Activated T-cell treated with anti-CD3 and anti-CD28 coated beads, Interleukin-2, amount 50 U/mL, for 1 hour (primary cell): ENCODE measurements around the gene CEP290.

Experiments used
- DNase-seq: peaks from one replicate; pipeline ENCODE4 v3.0.0-alpha.2; 2020

CEP290 gene

GRCh38 chr12:88141774-88142609, at the start of gene CEP290, which contains the start of gene TMTC3:
TSS of gene CEP290 (minus strand) at chr12:88142088. CDS start at chr12:88141307, 781 bp downstream.
TSS of gene TMTC3 (plus strand) at chr12:88142307. CDS start at chr12:88148316, 6,009 bp downstream.
- peak; percentile 87 for DNase-seq

DNA sequence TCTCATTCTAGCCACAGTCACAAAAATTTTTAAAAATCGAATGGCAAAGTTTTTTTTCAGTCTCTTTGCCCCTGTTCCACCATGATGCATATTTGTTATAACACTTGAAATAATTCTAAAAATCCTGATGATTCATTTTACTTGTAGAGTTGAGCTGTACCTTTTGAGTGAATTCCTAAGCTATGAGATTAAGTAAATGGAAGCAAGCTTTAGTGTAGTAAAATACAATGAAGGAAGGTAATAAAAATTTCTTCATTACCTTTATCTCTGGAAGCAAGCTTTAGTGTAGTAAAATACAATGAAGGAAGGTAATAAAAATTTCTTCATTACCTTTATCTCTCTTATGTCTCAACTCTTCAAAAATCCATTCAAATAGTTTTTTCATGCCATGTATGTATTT, 46.3 kb upstream of the CEP290 start:
- no peak for DNase-seq

- DNase-seq, result no peak
Measured at GRCh38 chr12:88187571-88187970, 45.7 kb upstream of the CEP290 start.

- DNase-seq, result no peak
Measured at GRCh38 chr12:88185988-88186387, 44.1 kb upstream of the CEP290 start.

DNA sequence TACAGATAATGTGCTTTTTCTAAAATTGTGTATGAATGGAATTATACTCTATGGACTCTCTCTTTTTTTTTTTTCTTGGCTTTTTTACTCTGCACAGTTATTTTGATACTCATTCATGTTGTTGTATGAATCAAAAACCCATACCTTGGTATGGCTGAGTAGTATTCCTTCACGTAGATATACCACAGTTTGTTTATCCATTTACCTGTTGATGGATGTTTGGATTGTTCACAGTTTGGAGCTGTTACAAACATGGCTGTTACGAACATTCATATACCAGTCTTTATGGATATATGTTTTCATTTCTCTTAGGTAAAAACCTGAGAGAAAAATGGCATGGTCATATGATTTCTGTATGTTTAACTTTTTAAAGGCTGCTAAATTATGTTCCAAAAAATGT, 43.4 kb upstream of the CEP290 start:
- DNase-seq, result no peak

DNA sequence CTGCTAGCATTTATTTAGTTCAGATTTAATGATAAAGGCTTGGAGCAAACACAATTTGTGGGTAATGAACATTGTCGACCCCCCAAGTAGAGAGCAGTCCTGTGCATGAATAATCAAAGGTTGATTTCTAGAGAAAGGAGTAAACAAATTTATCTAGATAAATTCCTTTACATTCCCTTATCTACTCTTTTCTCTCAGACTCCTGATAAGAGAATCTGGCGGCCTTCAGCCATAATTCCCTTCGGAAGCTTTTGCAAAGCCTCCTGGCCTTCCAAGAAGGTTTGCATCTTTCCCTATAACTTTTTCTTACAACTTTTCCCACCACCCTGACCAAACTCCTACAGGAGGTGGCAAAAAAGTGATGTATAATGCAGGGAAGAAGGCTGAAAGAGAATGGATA, 42.3 kb upstream of the CEP290 start:
- no peak for DNase-seq

- no peak for DNase-seq
Measured at GRCh38 chr12:88182416-88182815, 40.5 kb upstream of the CEP290 start.

DNA sequence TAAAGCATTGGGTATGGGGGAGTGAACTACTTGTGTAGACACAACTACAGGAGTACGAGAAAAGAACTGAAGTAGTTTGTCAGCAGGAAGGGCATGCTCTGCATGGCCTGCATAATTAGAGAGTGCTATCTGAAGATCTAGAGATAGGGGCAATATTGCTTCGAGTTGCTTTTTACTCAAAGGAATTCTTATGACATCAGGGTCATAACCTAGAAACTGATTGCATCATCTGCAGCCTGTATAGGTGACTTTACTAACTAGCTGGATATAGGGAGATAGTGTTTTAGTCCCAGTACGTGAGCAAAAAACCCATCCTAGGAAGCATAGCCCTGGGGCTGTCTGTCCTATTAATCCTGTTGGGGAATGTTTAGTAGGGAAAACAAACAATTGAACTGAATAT, 40.0 kb upstream of the CEP290 start:
- DNase-seq, result no peak

- no peak for DNase-seq
Measured at GRCh38 chr12:88179436-88180014, 37.6 kb upstream of the CEP290 start.

DNA sequence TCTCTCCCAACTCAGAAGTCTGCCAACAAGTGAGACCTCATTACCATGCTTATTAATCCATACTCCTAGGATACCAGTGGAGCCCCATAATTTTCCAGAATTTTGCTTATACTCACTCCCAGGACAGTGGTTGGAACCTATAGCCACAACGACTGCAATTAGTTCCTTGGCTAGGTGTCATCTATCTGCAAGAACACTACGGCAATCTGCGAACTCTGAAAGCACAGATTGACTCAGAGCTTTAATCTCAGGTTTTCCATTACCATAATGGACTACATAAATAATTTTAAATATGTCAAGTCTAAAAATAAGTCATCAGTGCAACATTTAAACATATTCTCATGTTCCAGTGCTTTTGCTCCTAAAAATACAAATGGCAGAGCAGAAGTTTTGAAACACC, 33.7 kb upstream of the CEP290 start:
- DNase-seq, result no peak

GRCh38 chr12:88172844-88173407, 31.0 kb upstream of the CEP290 start:
- DNase-seq, result no peak

DNA sequence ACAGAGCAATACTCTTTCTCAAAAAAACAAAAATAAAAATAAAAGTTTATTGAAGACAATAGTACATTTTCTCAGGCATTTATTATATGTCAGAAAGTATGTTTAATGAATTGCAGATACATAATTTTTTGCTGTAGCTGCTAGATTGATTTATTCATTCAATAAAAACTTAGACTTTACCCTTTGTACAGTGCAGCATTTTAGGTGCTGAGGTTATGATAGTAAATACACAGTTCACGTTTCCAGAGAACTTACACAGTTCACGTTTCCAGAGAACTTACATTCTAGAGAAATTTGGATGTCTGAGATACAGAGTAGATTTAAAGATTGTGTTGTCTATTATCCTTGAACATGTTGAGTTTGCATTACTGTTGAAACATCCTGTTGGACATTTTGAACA, 25.5 kb upstream of the CEP290 start:
- no peak for DNase-seq

DNA sequence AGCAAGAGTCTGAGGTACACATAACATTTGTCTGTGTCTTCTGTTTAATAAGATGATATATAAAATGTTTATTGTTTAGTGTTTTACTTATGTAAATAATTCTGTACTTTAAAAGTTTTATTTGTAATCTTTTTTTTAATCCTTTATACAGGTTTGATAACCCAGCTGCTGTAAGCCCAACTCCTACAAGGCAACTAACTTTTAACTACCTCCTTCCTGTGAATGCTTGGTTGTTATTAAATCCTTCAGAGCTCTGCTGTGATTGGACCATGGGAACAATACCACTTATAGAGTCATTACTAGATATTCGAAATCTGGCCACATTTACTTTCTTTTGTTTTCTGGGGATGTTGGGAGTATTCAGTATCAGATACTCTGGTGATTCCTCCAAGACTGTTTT, 24.3 kb upstream of the CEP290 start:
- DNase-seq, result no peak

GRCh38 chr12:88163371-88163770, 21.5 kb upstream of the CEP290 start:
- DNase-seq, result no peak

DNA sequence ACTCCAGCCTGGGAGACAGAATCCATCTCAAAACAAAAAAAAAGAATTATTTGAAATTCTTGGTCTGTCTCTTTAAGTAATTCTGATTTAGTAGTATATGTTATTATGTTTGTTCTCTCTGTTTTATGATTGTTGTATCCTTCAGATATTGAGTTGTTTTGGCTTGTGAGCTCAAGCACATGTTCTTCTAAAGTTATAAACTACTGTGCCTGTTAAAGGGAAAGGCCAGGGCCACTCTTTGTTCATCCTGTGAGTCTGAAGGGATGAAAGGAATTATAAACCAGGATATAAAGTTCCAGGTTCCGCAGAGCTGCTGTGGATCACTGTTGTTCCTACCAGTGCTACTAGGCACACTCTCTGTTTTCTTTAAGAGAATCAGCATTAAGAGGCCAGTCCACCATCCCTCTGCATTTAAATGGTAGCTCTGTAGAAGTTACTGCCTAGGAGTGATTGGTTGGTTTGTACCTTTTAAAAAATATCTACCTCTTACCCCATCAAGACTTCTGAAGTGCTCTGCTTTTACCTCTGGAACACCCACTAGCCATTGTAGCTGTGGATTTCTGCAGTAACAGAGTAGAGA, 14.3 kb upstream of the CEP290 start:
- DNase-seq, result no peak

DNA sequence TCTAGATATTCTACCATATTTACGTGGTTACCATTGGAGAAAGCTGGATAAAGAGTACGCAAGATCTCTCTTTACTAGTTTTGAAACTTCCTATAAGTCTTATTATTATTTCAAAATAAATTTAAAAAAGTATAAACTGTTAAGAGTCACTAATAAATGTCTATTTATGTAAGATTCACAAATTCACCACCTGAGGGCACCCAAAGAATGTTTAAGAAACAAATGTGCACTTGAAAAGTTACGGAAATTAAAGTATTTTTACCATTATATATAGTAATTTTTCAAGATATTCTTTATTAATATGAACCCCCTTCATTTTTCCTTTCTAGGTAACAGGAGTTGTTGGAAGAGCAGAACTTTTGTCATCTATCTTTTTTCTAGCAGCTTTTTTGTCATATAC, 12.1 kb upstream of the CEP290 start:
- no peak for DNase-seq

DNA sequence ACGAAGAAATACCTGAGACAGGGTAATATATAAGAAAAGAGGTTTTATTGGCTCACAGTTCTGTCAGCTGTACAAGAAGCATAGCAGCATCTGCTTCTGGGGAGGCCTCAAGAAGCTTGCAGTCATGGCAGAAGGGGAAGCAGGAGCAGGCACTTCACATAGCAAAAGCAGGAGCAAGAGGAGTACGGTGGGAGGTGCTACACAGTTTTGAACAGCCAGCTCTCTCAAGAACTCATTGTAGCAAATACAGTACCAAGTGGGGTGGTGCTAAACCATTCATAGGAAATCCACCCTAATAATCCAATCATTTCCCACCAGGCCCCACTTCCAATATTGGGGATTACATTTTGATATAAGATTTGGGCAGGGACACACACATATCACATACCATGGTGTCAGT, 8.2 kb upstream of the CEP290 start:
- DNase-seq, result no peak

GRCh38 chr12:88145567-88146505, 3.9 kb upstream of the CEP290 start:
- no peak for DNase-seq

DNA sequence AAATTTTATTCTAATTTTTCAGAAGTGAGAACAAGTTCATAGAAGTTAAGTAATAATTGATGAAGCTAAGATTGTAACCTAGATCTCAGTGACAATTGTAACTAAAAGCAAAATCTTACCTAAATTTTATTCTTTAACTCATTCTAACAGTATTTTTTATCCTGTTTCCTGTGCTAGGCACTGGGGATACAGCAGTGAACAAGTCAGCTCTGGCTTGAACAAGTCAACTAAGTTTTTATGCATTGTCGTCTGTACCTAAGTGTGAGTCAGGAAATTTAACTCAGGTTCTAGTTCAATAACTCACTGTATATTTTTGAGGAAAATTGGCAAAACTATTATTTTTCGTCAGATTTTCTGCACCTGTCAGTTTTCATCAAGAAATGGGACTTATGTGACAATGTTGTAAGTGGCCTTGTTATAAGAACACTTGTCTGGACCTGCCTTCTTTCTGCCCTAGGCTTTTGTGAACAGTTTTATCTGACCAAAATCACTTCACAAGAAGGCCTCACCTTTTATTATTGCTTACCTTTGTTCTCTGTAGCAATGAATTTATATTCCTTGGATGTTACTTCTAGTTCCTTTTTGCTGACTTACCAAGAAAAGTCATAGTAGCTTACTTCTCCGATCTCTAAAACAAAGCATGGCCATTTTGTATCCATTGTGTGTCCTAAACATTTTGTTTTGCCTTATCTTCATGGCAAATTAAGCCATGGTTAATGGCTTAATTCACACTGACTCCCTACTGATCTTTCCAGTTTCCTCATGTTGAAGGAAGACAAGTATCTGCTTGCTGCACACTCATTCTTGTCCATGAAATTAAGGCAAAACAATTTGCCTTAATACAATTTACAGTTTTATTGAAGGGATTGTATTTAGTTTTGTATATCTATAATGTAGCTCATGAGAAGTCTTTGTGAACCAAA, 2.9 kb upstream of the CEP290 start:
- DNase-seq, result no peak

GRCh38 chr12:88144037-88144436, 2.1 kb upstream of the CEP290 start:
- DNase-seq, result no peak

- DNase-seq, result no peak
Measured at GRCh38 chr12:88142610-88142991, 713 bp upstream of the CEP290 start.

- no peak for DNase-seq
Measured at GRCh38 chr12:88141425-88141773, 489 bp downstream of the CEP290 start.
